ENCODE results near the gene ACOT11. TPM values are rescaled to one million over a fixed set of nuclear protein-coding genes. Genes with fewer than 3 reads are reported as not detected.

ACOT11 gene
- total RNA-seq, 4 donors from 2014 or later, result 27.1 to 93.0 (median 70.5) TPM

GRCh38 chr1:54651608-54652007 is 103.6 kb downstream of the ACOT11 start:
- WGBS, 2 donors, result 81 to 82% methylated on average over 3 of the region's 3 CpGs

GRCh38 chr1:54652168-54652567 is 104.1 kb downstream of the ACOT11 start:
- no peak for TF ChIP-seq CTCF (IDR thresholded peaks at IDR 0.05)
- TF ChIP-seq POLR2A (IDR thresholded peaks at IDR 0.05), result no peak
- Histone ChIP-seq H3K4me3 (replicated peaks in 1 of 3) (no peak overlapping the region), H3K36me3 (no peaks in the 10 kb centered on the region), H3K9me3 (no peaks in the 10 kb centered on the region), H3K27ac (no peak overlapping the region), H3K27me3 (no peaks in the 10 kb centered on the region), H3K4me1 (no peaks in the 10 kb centered on the region)
- intact Hi-C loops (cut with DNase I), result no loop called here
- no peak for DNase-seq

More at GRCh38 chr1:54651608-54652007, 103.6 kb downstream of the ACOT11 start:
- Histone ChIP-seq H3K9me3 (no peaks in the 10 kb centered on the region), H3K36me3 (no peaks in the 10 kb centered on the region), H3K4me1 (no peaks in the 10 kb centered on the region), H3K27me3 (no peaks in the 10 kb centered on the region), H3K4me3 (replicated peaks in 1 of 3) (no peak overlapping the region), H3K27ac (no peak overlapping the region)
- peak in 1 of 2 donors; percentile 3 for DNase-seq
- TF ChIP-seq CTCF (IDR thresholded peaks at IDR 0.05) (no peak), POLR2A (IDR thresholded peaks at IDR 0.05) (no peak)
- intact Hi-C loops (cut with DNase I), result no loop called here

- no peak for DNase-seq
- Histone ChIP-seq H3K4me3 (replicated peaks in 1 of 3) (no peak overlapping the region), H3K9me3 (no peaks in the 10 kb centered on the region), H3K27ac (no peak overlapping the region), H3K4me1 (no peaks in the 10 kb centered on the region), H3K36me3 (no peaks in the 10 kb centered on the region), H3K27me3 (no peaks in the 10 kb centered on the region)
- intact Hi-C loops (cut with DNase I), result no loop called here
- WGBS, 2 donors, result 74 to 90% methylated on average over 4 of the region's 4 CpGs
- TF ChIP-seq POLR2A (IDR thresholded peaks at IDR 0.05), result no peak
- no peak for TF ChIP-seq CTCF (IDR thresholded peaks at IDR 0.05)
Observed at GRCh38 chr1:54653036-54653435, 105.0 kb downstream of the ACOT11 start.

GRCh38 chr1:54658164-54658913 is 110.3 kb downstream of the ACOT11 start:
- intact Hi-C loops (cut with DNase I), result no loop called here
- no peak for DNase-seq
- TF ChIP-seq POLR2A (IDR thresholded peaks at IDR 0.05), result no peak
- no peak for TF ChIP-seq CTCF (IDR thresholded peaks at IDR 0.05)
- Histone ChIP-seq H3K4me3 (replicated peaks in 1 of 3) (no peak overlapping the region), H3K9me3 (no peaks in the 10 kb centered on the region), H3K27me3 (no peaks in the 10 kb centered on the region), H3K4me1 (no peaks in the 10 kb centered on the region), H3K36me3 (no peaks in the 10 kb centered on the region), H3K27ac (no peak overlapping the region)
- 90 to 96% methylated on average over 2 of the region's 2 CpGs for WGBS, 2 donors

Small RNA genes lying within 50 kb of the gene (small RNA-seq; reads per million reads assigned to genes)
- gene AC099796.2, result not detected

Other genes with a start within 250 kb of the ACOT11 start
- gene SSBP3, start 141.8 kb upstream of the ACOT11 start, total RNA-seq, result 10 to 100 TPM; 15.4 to 23.0 (median 18.2) TPM
- gene FAM151A, start 75.3 kb downstream of the ACOT11 start, total RNA-seq, result not detected
- gene MROH7, start 93.6 kb downstream of the ACOT11 start, total RNA-seq, result 10 to 100 TPM; 16.7 to 24.1 (median 20.8) TPM
- gene TTC4, start 167.6 kb downstream of the ACOT11 start, total RNA-seq, result 10 to 100 TPM; 12.6 to 26.0 (median 21.8) TPM
- 1 to 10 TPM; 4.8 to 7.4 (median 6.0) TPM for gene PARS2, start 216.3 kb downstream of the ACOT11 start, total RNA-seq

Data from thyroid gland (tissue), 4 donors.